Measurements from ENCODE around the gene SPAG6.
"Not testable (repeated sequence)": the region's sequence is repeated elsewhere in the genome, so short reads cannot be mapped to it uniquely, and the experiment has no call there.

The SPAG6 gene

DNA sequence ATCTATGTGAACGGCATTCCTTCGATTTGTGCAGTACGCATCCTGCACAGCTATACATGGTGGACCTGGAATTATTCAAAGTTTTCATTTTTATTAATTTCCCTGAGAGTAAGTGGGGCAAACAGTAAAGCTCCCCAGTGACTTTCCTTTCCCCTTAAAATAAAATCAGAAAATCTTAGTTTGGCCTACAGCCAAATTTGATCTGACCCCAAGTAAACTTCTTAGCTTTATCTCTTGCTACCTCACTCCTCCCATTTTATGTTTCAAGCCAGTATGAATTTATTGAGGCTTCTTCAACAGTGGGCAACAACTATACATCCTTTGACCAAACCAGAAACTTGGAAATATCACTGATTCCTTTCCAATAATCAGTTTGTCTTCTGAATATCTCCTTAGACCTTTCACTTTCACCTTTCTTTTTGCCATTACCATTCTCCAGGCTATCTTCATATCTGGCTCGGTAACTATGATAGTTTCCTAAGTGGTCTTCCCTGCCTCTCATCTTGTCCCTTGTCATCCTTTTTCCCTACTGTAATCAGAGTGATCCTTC lies 11.1 kb downstream of the SPAG6 start:
- TF ChIP-seq, protein P1, sequence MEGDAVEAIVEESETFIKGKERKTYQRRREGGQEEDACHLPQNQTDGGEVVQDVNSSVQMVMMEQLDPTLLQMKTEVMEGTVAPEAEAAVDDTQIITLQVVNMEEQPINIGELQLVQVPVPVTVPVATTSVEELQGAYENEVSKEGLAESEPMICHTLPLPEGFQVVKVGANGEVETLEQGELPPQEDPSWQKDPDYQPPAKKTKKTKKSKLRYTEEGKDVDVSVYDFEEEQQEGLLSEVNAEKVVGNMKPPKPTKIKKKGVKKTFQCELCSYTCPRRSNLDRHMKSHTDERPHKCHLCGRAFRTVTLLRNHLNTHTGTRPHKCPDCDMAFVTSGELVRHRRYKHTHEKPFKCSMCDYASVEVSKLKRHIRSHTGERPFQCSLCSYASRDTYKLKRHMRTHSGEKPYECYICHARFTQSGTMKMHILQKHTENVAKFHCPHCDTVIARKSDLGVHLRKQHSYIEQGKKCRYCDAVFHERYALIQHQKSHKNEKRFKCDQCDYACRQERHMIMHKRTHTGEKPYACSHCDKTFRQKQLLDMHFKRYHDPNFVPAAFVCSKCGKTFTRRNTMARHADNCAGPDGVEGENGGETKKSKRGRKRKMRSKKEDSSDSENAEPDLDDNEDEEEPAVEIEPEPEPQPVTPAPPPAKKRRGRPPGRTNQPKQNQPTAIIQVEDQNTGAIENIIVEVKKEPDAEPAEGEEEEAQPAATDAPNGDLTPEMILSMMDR (conservative IDR thresholded peaks at IDR 0.05; ENCODE audit: low read depth, low read length): no peak

DNA sequence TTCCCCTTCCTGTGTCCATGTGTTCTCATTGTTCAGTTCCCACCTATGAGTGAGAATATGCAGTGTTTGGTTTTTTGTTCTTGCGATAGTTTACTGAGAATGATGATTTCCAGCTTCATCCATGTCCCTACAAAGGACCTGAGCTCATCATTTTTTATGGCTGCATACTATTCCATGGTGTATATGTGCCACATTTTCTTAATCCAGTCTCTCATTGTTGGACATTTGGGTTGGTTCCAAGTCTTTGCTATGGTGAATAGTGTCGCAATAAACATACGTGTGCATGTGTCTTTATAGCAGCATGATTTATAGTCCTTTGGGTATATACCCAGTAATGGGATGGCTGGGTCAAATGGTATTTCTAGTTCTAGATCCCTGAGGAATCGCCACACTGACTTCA lies 12.5 kb downstream of the SPAG6 start:
- H3K4me3 ChIP-seq (ENCODE audit: low read depth, low read length); DNase-seq (ENCODE audit: low read depth): not testable (repeated sequence)

More for the DNA sequence above, 11.1 kb downstream of the SPAG6 start:
- DNase-seq (ENCODE audit: low read depth): no peak
- no peak overlapping the region for H3K4me3 ChIP-seq (ENCODE audit: low read depth, low read length)

DNA sequence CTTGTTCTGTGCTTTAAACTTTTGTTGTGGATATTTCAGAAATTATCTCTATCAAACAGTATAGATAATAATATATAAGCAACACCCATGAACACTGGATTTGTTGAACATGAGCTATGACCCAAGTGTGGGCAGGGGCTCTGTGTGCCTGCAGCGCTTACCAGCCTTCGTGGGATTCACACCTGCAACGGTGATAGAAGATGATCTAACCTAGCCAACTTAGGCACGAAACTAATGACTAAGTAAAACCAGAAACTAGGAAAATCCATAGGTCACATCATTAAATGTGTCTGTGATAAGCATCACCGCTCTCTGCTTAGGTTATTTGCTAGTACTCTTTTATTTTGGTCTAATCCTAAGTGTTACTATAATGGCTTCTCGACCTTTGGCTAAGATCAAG lies 18.0 kb downstream of the SPAG6 start:
- DNase-seq (ENCODE audit: low read depth): no peak
- no peak overlapping the region for H3K4me3 ChIP-seq (ENCODE audit: low read depth, low read length)
- TF ChIP-seq, protein P1 (conservative IDR thresholded peaks at IDR 0.05; ENCODE audit: low read depth, low read length): no peak

DNA sequence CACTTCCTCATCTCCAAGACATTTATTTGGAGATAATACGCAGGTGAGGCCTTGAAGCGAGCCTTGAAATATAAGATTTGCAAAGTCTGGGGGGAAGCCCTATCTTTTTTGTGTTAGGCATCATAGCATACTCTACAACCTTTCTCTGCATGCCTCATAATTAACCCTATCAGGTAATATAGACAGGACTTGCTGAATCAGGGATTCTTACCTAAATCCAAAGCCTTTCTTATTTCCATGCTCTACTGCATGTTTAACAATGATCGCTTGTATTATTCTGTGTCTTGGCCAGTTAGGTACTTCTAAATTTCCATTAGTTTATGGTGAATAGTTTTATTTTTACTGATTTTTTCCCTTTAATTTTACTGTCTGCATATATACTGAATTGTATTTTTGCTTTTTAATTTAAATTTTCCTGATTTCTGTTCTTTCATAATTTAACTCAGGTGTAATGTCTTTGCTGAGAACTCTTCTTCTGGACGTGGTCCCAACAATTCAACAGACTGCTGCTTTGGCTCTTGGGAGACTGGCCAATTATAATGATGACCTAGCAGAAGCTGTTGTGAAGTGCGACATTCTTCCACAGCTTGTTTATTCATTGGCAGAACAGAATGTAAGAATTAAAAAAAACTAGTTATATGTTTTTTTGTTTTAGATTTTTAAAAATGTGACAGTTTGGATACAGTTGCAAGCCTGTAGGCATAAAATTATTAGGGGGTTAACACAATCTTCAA lies 19.3 kb downstream of the SPAG6 start:
- no peak overlapping the region for H3K4me3 ChIP-seq (ENCODE audit: low read depth, low read length)
- TF ChIP-seq, protein P1 (conservative IDR thresholded peaks at IDR 0.05; ENCODE audit: low read depth, low read length): no peak
- no peak for DNase-seq (ENCODE audit: low read depth)

DNA sequence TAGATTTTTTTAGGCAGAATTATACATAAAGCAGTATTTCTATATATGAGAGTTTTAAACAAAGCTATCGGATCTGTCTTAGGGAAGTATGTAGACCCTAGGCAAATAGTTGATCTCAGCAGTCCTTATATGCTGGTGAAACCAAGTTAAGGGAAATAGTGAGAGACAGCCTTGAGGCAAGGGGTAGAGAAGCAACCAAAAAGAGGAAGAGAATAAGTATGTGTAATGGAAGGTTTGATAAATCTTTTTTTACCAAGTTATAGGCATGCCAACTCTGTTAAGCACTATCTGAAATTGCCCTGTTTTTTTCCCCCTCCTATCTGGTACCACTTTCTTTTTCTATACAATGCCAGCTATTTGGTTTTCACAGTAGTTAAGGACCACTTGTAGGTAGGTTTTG lies 19.9 kb downstream of the SPAG6 start:
- TF ChIP-seq, protein P1 (conservative IDR thresholded peaks at IDR 0.05; ENCODE audit: low read depth, low read length): no peak

DNA sequence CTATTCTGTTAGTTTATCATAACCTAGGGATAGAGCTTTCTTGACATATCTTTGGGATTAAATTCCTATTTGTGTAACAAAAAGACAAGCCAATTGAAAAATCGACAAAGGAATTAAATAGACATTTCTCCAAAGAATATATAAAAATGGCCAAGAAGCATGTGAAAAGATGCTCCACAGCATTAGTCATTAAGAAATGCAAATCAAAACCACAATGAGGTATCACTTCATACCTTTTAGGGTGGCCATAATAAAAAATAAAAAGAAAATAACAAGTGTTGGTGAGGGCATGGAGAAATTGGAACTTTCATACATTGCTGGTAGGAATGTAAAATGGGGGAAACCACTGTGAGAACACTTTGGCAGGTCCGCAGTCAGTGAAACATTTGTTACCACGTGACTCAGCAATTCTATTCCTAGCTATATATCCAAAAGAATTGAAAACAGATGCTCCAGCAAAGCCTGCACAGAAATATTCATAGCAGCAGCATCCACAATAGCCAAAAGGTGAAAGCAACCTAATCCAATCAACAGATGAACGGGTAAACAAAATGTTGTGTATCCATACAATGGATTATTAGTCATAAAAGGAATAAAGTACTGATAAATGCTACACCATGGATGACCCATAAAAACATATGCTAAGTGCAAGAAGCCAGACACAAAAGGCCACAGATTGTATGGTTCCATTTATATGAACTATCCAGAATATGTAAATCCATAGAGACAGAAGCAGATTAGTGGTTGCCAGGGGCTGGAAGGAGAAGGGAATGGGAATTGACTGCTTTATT lies 20.5 kb downstream of the SPAG6 start:
- TF ChIP-seq, protein P1 (conservative IDR thresholded peaks at IDR 0.05; ENCODE audit: low read depth, low read length): no peak
- no peak overlapping the region for H3K4me3 ChIP-seq (ENCODE audit: low read depth, low read length)
- no peak for DNase-seq (ENCODE audit: low read depth)

More for the DNA sequence above, 19.9 kb downstream of the SPAG6 start:
- DNase-seq (ENCODE audit: low read depth): no peak
- no peak overlapping the region for H3K4me3 ChIP-seq (ENCODE audit: low read depth, low read length)

DNA sequence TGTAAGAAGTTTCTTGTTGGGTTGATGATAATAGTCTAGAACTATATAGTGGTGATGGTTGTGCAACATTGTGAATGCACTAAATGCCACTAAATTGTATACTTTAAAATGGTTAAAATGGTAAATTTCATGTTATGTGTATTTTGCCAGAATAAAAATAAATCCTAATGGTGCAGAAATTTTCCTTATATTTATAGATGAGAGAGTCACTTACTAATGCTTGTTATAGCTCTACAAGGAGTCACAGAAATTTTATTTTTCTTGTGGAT lies 21.1 kb downstream of the SPAG6 start:
- H3K4me3 ChIP-seq (ENCODE audit: low read depth, low read length): no peak overlapping the region
- TF ChIP-seq, protein P1 (conservative IDR thresholded peaks at IDR 0.05; ENCODE audit: low read depth, low read length): no peak
- no peak for DNase-seq (ENCODE audit: low read depth)

Measured in choroid plexus epithelial cell (primary cell).